Measurements from ENCODE around the gene SMAD6. TPM values are rescaled to one million over a fixed set of nuclear protein-coding genes. Genes with fewer than 3 reads are reported as not detected.
A peak's percentile ranks its signal among the peaks of the same experiment; 100 is the strongest.

The SMAD6 gene
- total and polyA plus RNA-seq, 2 experiments from 2014 or later, result 3.6 to 32.9 TPM

DNA sequence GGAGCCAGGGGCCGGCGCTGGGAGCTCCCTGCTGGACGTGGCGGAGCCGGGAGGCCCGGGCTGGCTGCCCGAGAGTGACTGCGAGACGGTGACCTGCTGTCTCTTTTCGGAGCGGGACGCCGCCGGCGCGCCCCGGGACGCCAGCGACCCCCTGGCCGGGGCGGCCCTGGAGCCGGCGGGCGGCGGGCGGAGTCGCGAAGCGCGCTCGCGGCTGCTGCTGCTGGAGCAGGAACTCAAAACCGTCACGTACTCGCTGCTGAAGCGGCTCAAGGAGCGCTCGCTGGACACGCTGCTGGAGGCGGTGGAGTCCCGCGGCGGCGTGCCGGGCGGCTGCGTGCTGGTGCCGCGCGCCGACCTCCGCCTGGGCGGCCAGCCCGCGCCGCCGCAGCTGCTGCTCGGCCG lies 1.5 kb downstream of the SMAD6 start:
- Histone ChIP-seq H3K4me2 (ENCODE audit: unreplicated experiment) (peak overlapping the region; percentile 80), H3K4me3 (peak overlapping the region; percentile 81), H3K27ac (peak overlapping the region; percentile 91), H2AFZ (no peak overlapping the region), H3F3A (ENCODE audit: insufficient read depth) (0 out of 2 replicates have a peak, but pooled peaks cover 14% of the 10 kb centered on the region), H3K9me3 (ENCODE audit: low read depth) (no peaks in the 10 kb centered on the region), H3K4me1 (ENCODE audit: insufficient read depth) (peaks cover 41% of the 10 kb centered on the region), H4K20me1 (ENCODE audit: insufficient read depth) (no peaks in the 10 kb centered on the region), H3K27me3 (replicated peaks; ENCODE audit: insufficient read depth) (no peaks in the 10 kb centered on the region), H3K79me2 (ENCODE audit: insufficient read depth) (peaks cover 63% of the 10 kb centered on the region), H3K9ac (peak overlapping the region; percentile 89), H3K9me2 (ENCODE audit: insufficient read depth) (no peaks in the 10 kb centered on the region), H3K36me3 (ENCODE audit: low read depth) (no peaks in the 10 kb centered on the region)
- DNase-seq, result peak; percentile 72
- 1 to 2% methylated on average over 35 to 50 of the region's 59 CpGs for WGBS, 2 experiments (ENCODE audit: low coverage in 1 of 2, low lambda C conversion rate in 2 of 2, missing lambda C conversion rate in 2 of 2)
- no peak for TF ChIP-seq EZH2phosphoT487 (IDR thresholded peaks at IDR 0.05; ENCODE audit: insufficient read depth, low read depth)
- TF ChIP-seq EZH2 (IDR thresholded peaks at IDR 0.05; ENCODE audit: insufficient read depth, poor library complexity, severe bottlenecking), result no peak
- in situ Hi-C loops (cut with MboI), result no loop called here

DNA sequence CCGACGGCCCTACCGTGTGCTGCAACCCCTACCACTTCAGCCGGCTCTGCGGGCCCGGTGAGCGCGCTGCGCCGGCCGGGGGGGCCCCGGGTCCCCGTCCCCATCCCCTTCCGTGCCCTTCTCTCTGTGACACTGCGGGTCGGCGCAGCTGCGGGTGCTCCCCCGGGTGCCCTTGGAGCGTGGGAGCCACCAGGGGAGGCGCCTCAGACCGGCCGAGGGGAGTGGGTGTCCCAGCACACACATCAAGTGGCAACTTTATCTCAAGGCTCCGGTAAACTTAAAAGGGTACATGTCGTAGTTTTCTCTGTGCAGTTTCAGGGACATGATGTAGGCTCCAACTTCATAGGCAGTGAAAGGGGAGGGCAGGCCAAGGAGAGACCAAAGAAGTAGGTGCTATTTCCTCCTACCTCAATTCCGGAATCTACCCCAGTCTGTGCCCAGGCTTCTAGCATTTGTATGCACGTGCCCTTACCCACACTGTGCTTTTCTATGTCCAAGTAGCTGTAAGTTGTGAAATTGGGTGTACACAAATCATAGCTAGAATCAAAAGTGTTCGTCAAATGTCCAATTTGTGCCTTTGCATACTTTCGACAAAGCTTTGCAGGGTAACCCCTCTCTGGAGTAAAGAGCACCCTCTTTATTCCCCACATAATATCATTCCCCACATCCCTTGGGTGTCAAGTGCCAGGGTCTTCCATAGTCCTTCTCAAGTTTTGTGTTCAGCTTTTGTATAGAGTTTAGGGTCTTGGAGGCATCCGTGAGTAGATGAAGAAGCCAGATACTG lies 2.2 kb downstream of the SMAD6 start:
- peaks cover 70% of the 10 kb centered on the region for H3K79me2 ChIP-seq (ENCODE audit: insufficient read depth)
- H4K20me1 ChIP-seq (ENCODE audit: insufficient read depth), result no peaks in the 10 kb centered on the region
- no peak for DNase-seq
- H3K36me3 ChIP-seq (ENCODE audit: low read depth), result no peaks in the 10 kb centered on the region
- no peaks in the 10 kb centered on the region for H3K9me3 ChIP-seq (ENCODE audit: low read depth)
- H3K4me3 ChIP-seq, result peak overlapping the region; percentile 81
- 0 out of 2 replicates have a peak overlapping the region, but pooled peaks have one; percentile 4 for H3K27ac ChIP-seq
- no peaks in the 10 kb centered on the region for H3K9me2 ChIP-seq (ENCODE audit: insufficient read depth)
- no peaks in the 10 kb centered on the region for H3K27me3 ChIP-seq (replicated peaks; ENCODE audit: insufficient read depth)
- in situ Hi-C loops (cut with MboI), result no loop called here
- H3K4me1 ChIP-seq (ENCODE audit: insufficient read depth), result peaks cover 41% of the 10 kb centered on the region
- no peak for TF ChIP-seq EZH2phosphoT487 (IDR thresholded peaks at IDR 0.05; ENCODE audit: insufficient read depth, low read depth)
- no peak for TF ChIP-seq EZH2 (IDR thresholded peaks at IDR 0.05; ENCODE audit: insufficient read depth, poor library complexity, severe bottlenecking)
- H3K4me2 ChIP-seq (ENCODE audit: unreplicated experiment), result peak overlapping the region; percentile 80
- no peak overlapping the region for H2AFZ ChIP-seq
- H3F3A ChIP-seq (ENCODE audit: insufficient read depth), result 0 out of 2 replicates have a peak, but pooled peaks cover 15% of the 10 kb centered on the region
- H3K9ac ChIP-seq, result peak overlapping the region; percentile 89
- 1 to 2% methylated on average over 17 to 30 of the region's 30 CpGs for WGBS, 2 experiments (ENCODE audit: low coverage in 1 of 2, low lambda C conversion rate in 2 of 2, missing lambda C conversion rate in 2 of 2)

- H3F3A ChIP-seq (ENCODE audit: insufficient read depth), result 0 out of 2 replicates have a peak, but pooled peaks cover 15% of the 10 kb centered on the region
- H3K4me1 ChIP-seq (ENCODE audit: insufficient read depth), result peaks cover 41% of the 10 kb centered on the region
- H3K9me3 ChIP-seq (ENCODE audit: low read depth), result no peaks in the 10 kb centered on the region
- TF ChIP-seq EZH2 (IDR thresholded peaks at IDR 0.05; ENCODE audit: insufficient read depth, poor library complexity, severe bottlenecking) (no peak), EZH2phosphoT487 (IDR thresholded peaks at IDR 0.05; ENCODE audit: insufficient read depth, low read depth) (no peak)
- peak overlapping the region; percentile 81 for H3K4me3 ChIP-seq
- H3K27ac ChIP-seq, result no peak overlapping the region
- in situ Hi-C loops (cut with MboI), result no loop called here
- peak overlapping the region; percentile 80 for H3K4me2 ChIP-seq (ENCODE audit: unreplicated experiment)
- no peaks in the 10 kb centered on the region for H3K9me2 ChIP-seq (ENCODE audit: insufficient read depth)
- H4K20me1 ChIP-seq (ENCODE audit: insufficient read depth), result no peaks in the 10 kb centered on the region
- H3K79me2 ChIP-seq (ENCODE audit: insufficient read depth), result peaks cover 75% of the 10 kb centered on the region
- WGBS, 2 experiments (ENCODE audit: low coverage in 1 of 2, low lambda C conversion rate in 2 of 2, missing lambda C conversion rate in 2 of 2), result 37 to 46% methylated on average over 1 of the region's 1 CpG
- H3K36me3 ChIP-seq (ENCODE audit: low read depth), result no peaks in the 10 kb centered on the region
- no peaks in the 10 kb centered on the region for H3K27me3 ChIP-seq (replicated peaks; ENCODE audit: insufficient read depth)
- DNase-seq, result peak; percentile 47
- H2AFZ ChIP-seq, result no peak overlapping the region
- peak overlapping the region; percentile 89 for H3K9ac ChIP-seq
Measured at GRCh38 chr15:66704803-66705153, 2.7 kb downstream of the SMAD6 start.

GRCh38 chr15:66705277-66706146 lies 3.5 kb downstream of the SMAD6 start:
- Histone ChIP-seq H3K4me2 (ENCODE audit: unreplicated experiment) (peak overlapping the region; percentile 80), H4K20me1 (ENCODE audit: insufficient read depth) (no peaks in the 10 kb centered on the region), H2AFZ (no peak overlapping the region), H3K79me2 (ENCODE audit: insufficient read depth) (peaks cover 83% of the 10 kb centered on the region), H3K27ac (no peak overlapping the region), H3K4me1 (ENCODE audit: insufficient read depth) (peaks cover 38% of the 10 kb centered on the region), H3K9me3 (ENCODE audit: low read depth) (no peaks in the 10 kb centered on the region), H3K4me3 (peak overlapping the region; percentile 81), H3F3A (ENCODE audit: insufficient read depth) (0 out of 2 replicates have a peak, but pooled peaks cover 22% of the 10 kb centered on the region), H3K9ac (peak overlapping the region; percentile 89), H3K9me2 (ENCODE audit: insufficient read depth) (no peaks in the 10 kb centered on the region), H3K27me3 (replicated peaks; ENCODE audit: insufficient read depth) (no peaks in the 10 kb centered on the region), H3K36me3 (ENCODE audit: low read depth) (no peaks in the 10 kb centered on the region)
- in situ Hi-C loops (cut with MboI), result no loop called here
- DNase-seq, result no peak
- no peak for TF ChIP-seq EZH2 (IDR thresholded peaks at IDR 0.05; ENCODE audit: insufficient read depth, poor library complexity, severe bottlenecking)
- no peak for TF ChIP-seq EZH2phosphoT487 (IDR thresholded peaks at IDR 0.05; ENCODE audit: insufficient read depth, low read depth)
- WGBS, 2 experiments (ENCODE audit: low coverage in 1 of 2, low lambda C conversion rate in 2 of 2, missing lambda C conversion rate in 2 of 2), result 63 to 67% methylated on average over 6 of the region's 6 CpGs
